Measurements from ENCODE around the gene IRAK2. TPM values are rescaled to one million over a fixed set of nuclear protein-coding genes. Genes with fewer than 3 reads are reported as not detected.

IRAK2 gene
- total RNA-seq, 1 donor from 2014 or later: 10.6 TPM

DNA sequence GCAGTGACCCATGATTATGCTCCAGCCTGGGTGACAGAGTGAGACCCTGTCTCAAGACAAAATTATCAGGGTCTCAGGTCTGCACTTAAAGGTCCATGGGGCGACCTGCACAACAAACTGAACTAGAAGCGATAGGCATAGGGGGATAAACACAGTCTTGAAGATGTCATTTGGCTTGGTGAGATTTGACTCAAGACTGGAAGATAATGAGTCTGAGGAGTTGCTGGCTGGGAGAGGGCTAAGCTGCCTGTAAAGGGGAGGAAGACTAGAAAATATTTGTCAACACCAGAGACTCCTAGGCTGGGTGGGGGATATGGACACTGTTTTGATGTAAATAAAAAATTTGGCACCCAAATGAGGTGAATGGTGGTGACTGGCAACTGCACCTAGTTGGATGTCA, 108.3 kb downstream of the IRAK2 start:
- TF ChIP-seq, protein P1, sequence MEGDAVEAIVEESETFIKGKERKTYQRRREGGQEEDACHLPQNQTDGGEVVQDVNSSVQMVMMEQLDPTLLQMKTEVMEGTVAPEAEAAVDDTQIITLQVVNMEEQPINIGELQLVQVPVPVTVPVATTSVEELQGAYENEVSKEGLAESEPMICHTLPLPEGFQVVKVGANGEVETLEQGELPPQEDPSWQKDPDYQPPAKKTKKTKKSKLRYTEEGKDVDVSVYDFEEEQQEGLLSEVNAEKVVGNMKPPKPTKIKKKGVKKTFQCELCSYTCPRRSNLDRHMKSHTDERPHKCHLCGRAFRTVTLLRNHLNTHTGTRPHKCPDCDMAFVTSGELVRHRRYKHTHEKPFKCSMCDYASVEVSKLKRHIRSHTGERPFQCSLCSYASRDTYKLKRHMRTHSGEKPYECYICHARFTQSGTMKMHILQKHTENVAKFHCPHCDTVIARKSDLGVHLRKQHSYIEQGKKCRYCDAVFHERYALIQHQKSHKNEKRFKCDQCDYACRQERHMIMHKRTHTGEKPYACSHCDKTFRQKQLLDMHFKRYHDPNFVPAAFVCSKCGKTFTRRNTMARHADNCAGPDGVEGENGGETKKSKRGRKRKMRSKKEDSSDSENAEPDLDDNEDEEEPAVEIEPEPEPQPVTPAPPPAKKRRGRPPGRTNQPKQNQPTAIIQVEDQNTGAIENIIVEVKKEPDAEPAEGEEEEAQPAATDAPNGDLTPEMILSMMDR (IDR thresholded peaks at IDR 0.05): no peak
- TF ChIP-seq POLR2A (IDR thresholded peaks at IDR 0.05) (no peak), POLR2AphosphoS5 (IDR thresholded peaks at IDR 0.05; ENCODE audit: insufficient read depth in 1 of 2, low read depth in 1 of 2) (no peak)
- Histone ChIP-seq H3K27ac (no peak overlapping the region), H3K4me3 (no peak overlapping the region), H3K36me3 (peaks cover 0 to 51% of the 10 kb centered on the region in 2 donors), H3K4me1 (peaks cover 35% of the 10 kb centered on the region), H3K9me3 (no peaks in the 10 kb centered on the region), H3K27me3 (no peaks in the 10 kb centered on the region)
- intact Hi-C loops (cut with DNase I): no loop called here
- DNase-seq (ENCODE audit: extremely low spot score in 2 of 2): no peak

DNA sequence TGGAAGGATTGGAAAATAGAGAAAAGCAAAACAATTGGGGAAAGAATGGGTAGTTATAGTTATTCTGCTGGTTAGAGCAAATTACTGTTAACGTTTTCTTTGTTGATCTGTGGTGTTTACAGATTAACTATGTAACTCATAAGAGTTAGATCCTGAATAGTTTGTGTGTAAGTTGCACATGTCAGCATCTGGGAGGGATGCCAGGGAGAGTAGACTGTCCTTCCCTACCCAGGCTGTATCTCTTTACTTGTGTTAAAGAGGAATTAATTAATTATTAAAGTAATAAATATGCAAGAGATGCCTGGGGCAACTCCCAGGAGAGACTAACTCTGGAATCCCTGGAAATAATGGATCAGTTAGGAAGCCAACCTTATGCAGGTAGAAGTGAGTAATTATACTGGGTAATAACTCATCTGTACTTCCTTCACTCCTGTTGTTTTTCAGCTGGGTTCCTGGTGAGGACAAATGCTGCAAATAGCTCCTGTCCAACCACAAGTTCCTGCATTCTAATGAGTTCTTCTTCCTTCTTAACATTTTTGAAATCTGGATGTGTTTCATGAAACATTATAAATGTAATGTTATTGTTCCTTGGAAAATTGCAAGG, 109.1 kb downstream of the IRAK2 start:
- no peaks in the 10 kb centered on the region for H3K9me3 ChIP-seq
- no peaks in the 10 kb centered on the region for H3K27me3 ChIP-seq
- intact Hi-C loops (cut with DNase I): no loop called here
- TF ChIP-seq POLR2A (IDR thresholded peaks at IDR 0.05): no peak
- no peak for TF ChIP-seq POLR2AphosphoS5 (IDR thresholded peaks at IDR 0.05; ENCODE audit: insufficient read depth in 1 of 2, low read depth in 1 of 2)
- TF ChIP-seq, protein P1 (IDR thresholded peaks at IDR 0.05): no peak
- peaks cover 29% of the 10 kb centered on the region for H3K4me1 ChIP-seq
- peaks cover 0 to 53% of the 10 kb centered on the region in 2 donors for H3K36me3 ChIP-seq
- no peak for DNase-seq (ENCODE audit: extremely low spot score in 2 of 2)
- no peak overlapping the region for H3K27ac ChIP-seq
- H3K4me3 ChIP-seq: no peak overlapping the region

DNA sequence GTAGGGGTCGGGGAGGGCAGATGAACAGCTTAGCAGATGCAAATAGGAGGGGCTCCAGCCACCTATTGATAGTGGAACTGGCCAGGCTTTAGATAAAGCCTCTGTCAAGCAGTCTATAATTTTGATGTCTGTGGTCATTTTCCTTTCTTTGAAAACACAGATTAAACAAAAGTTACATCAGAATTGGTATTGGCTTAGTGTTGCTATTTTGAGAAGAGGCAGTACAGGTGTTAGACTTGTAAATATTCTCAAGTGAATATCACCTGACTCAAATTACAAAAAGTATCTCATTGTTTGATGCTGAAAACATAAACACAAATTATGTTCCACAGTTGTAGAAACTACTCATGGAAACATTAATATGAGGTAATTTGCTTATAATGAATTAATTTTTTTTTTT, 109.9 kb downstream of the IRAK2 start:
- Histone ChIP-seq H3K4me1 (peaks cover 21% of the 10 kb centered on the region), H3K4me3 (no peak overlapping the region), H3K27me3 (no peaks in the 10 kb centered on the region), H3K27ac (no peak overlapping the region), H3K9me3 (no peaks in the 10 kb centered on the region), H3K36me3 (peaks cover 0 to 54% of the 10 kb centered on the region in 2 donors)
- TF ChIP-seq POLR2A (IDR thresholded peaks at IDR 0.05) (no peak), POLR2AphosphoS5 (IDR thresholded peaks at IDR 0.05; ENCODE audit: insufficient read depth in 1 of 2, low read depth in 1 of 2) (no peak)
- TF ChIP-seq, protein P1 (IDR thresholded peaks at IDR 0.05): no peak
- intact Hi-C loops (cut with DNase I): no loop called here
- DNase-seq (ENCODE audit: extremely low spot score in 2 of 2): no peak

DNA sequence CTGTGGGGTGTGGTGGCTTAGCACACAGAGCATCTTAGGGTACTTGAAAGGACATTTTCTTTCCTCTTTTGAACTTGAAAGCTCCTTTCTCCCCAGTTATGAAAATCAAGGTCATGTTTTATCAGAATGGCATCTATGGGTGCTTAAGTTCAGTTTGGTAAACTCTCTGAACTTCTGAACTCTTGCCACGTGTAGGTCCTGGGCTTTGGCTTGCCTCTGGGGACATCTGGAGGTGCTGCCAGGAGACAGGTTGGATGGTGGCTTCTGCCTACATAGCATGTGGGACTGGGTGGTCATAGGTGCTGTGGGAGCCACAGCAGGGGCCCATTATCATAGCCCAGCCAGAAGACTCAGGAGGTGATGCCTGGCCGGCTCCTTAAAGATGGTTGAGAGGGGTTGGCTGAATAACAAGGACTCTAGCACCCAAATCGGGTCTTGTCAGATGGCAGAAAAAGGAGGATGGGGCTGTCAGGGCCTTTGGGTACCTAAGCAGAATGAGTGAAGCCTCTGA, 112.5 kb downstream of the IRAK2 start:
- TF ChIP-seq, protein P1 (IDR thresholded peaks at IDR 0.05): no peak
- no peak for TF ChIP-seq POLR2A (IDR thresholded peaks at IDR 0.05)
- no peak for TF ChIP-seq POLR2AphosphoS5 (IDR thresholded peaks at IDR 0.05; ENCODE audit: insufficient read depth in 1 of 2, low read depth in 1 of 2)
- no peak overlapping the region for H3K4me3 ChIP-seq
- peaks cover 0 to 48% of the 10 kb centered on the region in 2 donors for H3K36me3 ChIP-seq
- no peak overlapping the region for H3K27ac ChIP-seq
- intact Hi-C loops (cut with DNase I): no loop called here
- H3K9me3 ChIP-seq: no peaks in the 10 kb centered on the region
- no peaks in the 10 kb centered on the region for H3K27me3 ChIP-seq
- peaks cover 20% of the 10 kb centered on the region for H3K4me1 ChIP-seq
- no peak for DNase-seq (ENCODE audit: extremely low spot score in 2 of 2)

DNA sequence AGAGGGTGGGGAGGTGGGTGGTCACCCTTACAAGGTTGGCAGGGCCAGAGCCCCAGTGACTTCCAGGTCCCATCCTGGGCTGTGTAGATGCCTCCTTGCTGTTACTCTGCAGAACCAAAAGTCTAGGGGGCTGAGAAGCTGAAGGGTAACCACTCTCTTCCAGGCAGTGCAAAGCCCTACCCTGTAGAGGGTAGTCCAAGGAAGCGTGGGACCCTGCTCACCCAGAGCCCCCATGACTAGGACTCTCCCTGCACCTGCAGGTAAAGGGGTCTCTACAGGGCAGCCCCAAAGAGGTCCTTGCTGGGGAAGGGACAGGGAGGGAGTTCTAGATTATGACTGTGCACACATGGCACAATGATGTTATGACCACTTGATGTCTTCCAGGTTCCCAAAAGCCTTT, 113.8 kb downstream of the IRAK2 start:
- Histone ChIP-seq H3K9me3 (no peaks in the 10 kb centered on the region), H3K4me1 (peaks cover 12% of the 10 kb centered on the region), H3K4me3 (no peak overlapping the region), H3K36me3 (peaks cover 0 to 49% of the 10 kb centered on the region in 2 donors), H3K27ac (no peak overlapping the region), H3K27me3 (no peaks in the 10 kb centered on the region)
- TF ChIP-seq POLR2A (IDR thresholded peaks at IDR 0.05): no peak
- intact Hi-C loops (cut with DNase I): no loop called here
- no peak for DNase-seq (ENCODE audit: extremely low spot score in 2 of 2)
